HEK293T (cell line): ENCODE measurements around the gene GJB5.

Experiments
- BHLHE40 ChIP-seq: fragments of 450-650 bp; IDR thresholded peaks from 2 replicates; pipeline ENCODE4 v1.6.1; 2016; ENCODE audit warnings: mild to moderate bottlenecking, moderate library complexity, borderline replicate concordance
- CTBP1 ChIP-seq: fragments of 450-650 bp; IDR thresholded peaks from 2 replicates; pipeline ENCODE4 v1.6.1; 2016; ENCODE audit warnings: borderline replicate concordance
- FOXA1 ChIP-seq: fragments of 450-650 bp; IDR thresholded peaks from 2 replicates; pipeline ENCODE4 v1.6.1; 2016; ENCODE audit warnings: mild to moderate bottlenecking
- FOXK2 ChIP-seq: fragments of 450-650 bp; IDR thresholded peaks from 2 replicates; pipeline ENCODE4 v1.6.1; 2016; ENCODE audit warnings: mild to moderate bottlenecking
- FOXM1 ChIP-seq: fragments of 450-650 bp; IDR thresholded peaks from 2 replicates; pipeline ENCODE4 v1.6.1; 2017; ENCODE audit warnings: mild to moderate bottlenecking, borderline replicate concordance
- L3MBTL2 ChIP-seq: fragments of 450-650 bp; conservative IDR thresholded peaks from 2 replicates; pipeline ENCODE4 v1.6.1; 2016; ENCODE audit warnings: mild to moderate bottlenecking
- NFRKB ChIP-seq: fragments of 450-650 bp; IDR thresholded peaks from 2 replicates; pipeline ENCODE4 v1.6.1; 2016; ENCODE audit warnings: mild to moderate bottlenecking, moderate library complexity
- SP1 ChIP-seq: fragments of 450-650 bp; IDR thresholded peaks from 2 replicates; pipeline ENCODE4 v1.6.1; 2017
- SUZ12 ChIP-seq: fragments of 450-650 bp; IDR thresholded peaks from 2 replicates; pipeline ENCODE4 v1.6.1; 2016; ENCODE audit warnings: mild to moderate bottlenecking
- TARDBP ChIP-seq: fragments of 450-650 bp; IDR thresholded peaks from 2 replicates; pipeline ENCODE4 v1.6.1; 2016
- TF ChIP-seq, protein P1 (sequence below): fragments of 450-650 bp; IDR thresholded peaks from 2 replicates; pipeline ENCODE4 v1.6.1; 2016

DNA sequence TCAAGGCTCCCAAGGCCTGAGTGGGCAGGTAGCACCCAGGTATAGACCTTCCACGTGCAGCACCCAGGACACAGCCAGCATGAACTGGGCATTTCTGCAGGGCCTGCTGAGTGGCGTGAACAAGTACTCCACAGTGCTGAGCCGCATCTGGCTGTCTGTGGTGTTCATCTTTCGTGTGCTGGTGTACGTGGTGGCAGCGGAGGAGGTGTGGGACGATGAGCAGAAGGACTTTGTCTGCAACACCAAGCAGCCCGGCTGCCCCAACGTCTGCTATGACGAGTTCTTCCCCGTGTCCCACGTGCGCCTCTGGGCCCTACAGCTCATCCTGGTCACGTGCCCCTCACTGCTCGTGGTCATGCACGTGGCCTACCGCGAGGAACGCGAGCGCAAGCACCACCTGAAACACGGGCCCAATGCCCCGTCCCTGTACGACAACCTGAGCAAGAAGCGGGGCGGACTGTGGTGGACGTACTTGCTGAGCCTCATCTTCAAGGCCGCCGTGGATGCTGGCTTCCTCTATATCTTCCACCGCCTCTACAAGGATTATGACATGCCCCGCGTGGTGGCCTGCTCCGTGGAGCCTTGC, 6.4 kb downstream of the GJB5 start:
- TF ChIP-seq L3MBTL2 (no peak), FOXM1 (no peak), BHLHE40 (no peak), FOXA1 (no peak), SUZ12 (no peak), CTBP1 (no peak), TARDBP (no peak), FOXK2 (no peak), SP1 (no peak), NFRKB (no peak)
- TF ChIP-seq, protein P1, sequence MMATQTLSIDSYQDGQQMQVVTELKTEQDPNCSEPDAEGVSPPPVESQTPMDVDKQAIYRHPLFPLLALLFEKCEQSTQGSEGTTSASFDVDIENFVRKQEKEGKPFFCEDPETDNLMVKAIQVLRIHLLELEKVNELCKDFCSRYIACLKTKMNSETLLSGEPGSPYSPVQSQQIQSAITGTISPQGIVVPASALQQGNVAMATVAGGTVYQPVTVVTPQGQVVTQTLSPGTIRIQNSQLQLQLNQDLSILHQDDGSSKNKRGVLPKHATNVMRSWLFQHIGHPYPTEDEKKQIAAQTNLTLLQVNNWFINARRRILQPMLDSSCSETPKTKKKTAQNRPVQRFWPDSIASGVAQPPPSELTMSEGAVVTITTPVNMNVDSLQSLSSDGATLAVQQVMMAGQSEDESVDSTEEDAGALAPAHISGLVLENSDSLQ, result no peak
